ENCODE data around the gene LMF2.

The LMF2 gene

DNA sequence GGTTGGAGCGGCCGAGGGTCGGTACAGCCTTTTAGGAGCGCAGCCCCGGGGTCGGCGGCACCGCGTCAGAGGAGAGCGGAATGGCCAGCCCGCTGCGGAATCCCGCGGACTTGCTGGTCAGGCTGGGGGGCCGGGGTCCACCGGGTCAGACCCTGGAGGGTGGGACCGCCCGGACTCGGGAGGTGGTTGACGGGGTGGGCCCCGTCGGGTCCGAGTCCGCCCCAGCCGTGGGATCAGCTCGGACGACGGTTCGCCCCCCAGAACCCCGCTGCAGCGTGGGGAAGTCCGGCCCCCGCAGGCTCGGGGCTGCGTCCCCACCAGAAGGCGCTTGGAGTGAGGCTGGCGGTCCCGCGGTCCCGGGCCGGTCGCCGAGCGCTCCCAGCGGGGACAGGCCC, 26.5 kb downstream of the LMF2 start:
- no peak for DNase-seq

DNA sequence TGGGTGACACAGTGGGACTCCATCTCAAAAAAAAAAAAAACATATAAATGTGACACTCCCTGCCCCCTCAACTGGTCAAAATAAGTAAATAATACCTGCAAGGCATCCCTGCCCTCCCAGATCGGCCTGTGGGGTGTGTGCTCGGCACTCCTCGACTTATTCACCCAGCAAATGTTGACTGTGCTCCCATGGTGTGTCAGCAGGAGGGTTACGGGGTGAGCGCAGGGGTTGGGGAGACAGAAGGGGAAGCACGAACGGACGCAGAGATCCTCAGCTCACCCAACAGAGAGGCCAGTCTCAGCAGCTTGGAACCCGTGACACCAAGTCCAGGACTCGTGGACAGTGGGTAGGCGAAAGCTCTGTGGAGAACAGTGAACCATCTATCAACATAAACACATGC, 27.8 kb downstream of the LMF2 start:
- no peak for DNase-seq

DNA sequence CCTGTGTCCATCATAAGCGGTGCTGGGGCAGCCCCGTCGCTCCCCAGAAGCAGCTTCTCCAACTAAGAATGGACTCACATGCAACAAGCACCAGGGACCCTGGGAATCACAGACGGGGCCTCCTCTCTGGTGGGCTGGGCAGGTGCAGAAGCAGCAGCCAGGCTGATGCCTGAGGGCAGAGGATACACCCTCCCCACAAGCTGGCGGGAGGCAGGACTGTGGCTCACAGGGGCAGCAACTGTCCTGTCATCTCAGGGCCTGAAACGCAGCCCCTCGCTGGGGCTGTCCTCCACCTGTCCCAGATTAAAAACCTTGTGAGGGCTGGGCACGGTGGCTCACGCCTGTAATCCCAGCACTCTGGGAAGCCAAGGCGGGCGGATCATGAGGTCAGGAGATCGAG, 29.6 kb downstream of the LMF2 start:
- DNase-seq: no peak

DNA sequence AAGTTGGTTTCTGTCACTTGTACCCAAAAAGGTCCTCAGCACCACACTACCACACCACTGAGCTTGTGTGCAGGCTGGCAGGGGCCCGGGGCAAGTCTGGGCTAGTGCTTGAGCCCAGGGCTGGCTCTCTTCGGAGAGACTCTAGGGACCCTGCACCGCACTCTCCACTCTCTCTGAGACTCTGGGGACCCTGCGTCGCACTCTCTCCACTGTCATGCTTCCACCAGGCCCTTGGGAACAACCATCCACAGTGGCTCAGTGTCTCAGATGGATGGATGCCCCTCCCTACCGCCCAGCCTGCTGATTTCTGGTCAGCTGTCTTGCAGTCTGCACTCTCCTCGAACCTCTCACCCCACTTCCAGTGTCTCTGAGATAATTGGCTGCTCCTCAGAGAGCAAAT, 30.6 kb downstream of the LMF2 start:
- DNase-seq: no peak

DNA sequence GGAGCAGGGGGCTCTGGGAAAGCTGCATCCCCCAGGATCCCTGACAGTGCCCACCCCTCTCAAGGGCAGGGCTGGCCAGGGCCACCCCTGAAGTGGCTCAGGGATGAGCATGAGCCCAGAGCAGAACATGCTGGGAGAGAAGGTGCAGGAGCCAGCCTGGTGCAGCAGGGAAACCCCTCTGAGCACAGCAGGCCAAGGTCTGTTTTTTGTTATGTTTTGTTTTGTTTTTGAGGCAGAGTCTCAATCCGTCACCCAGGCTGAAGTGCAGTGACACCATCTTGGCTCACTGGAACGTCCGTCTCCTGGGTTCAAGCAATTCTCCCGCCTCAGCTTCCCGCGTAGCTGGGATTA, 31.9 kb downstream of the LMF2 start:
- DNase-seq: no peak

DNA sequence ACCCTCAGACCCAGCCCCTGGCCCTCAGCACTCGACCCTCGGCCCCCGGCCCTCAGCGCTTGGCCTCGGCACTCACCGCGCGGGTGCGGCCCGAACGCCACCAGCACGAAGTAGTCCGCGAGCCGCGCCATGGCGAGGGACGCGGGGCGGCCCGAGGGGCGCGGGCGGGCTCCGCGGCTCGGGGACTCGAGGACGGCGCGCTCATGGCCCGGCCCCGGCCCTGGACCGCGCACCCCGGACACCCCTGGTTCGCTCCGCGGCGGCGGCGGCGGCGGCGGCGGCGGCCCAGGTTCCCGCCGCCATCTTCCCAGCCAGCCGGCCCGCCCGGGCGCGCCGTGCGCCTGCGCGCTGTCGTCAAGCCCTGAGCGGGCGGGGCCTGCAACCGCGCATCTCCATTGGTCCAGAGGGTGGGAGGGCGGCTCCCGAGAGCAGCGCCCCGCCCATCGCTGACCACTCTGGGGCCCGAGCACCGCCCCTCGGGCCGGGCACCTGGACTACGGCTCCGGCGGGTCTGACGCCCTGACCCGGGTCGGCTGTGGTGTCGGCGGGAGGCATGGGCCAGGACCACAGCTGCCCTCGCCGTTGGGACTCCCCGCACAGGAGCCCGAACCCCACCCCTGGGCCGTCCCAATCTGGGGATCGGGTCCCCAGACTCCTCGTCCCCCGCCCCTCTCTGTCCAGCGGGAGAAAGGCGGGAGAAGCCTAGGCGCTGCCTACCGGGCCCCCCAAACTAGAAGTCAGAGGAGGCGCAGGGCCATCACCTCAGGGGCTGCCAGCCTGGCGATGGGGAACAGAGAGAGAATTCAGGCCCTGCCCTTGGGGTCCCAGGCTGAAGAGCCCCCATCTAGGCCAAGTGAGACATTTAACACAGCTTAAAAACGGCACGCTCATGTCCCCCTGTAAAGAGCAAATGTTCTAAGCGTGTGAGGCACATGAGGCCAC, 32.5 kb downstream of the LMF2 start, which contains the start of gene SBF1:
TSS of gene SBF1 (minus strand) at position 326 of the 942 bp plus-strand sequence. CDS start at position 131, 195 bp downstream.
- DNase-seq: peak; percentile 98

DNA sequence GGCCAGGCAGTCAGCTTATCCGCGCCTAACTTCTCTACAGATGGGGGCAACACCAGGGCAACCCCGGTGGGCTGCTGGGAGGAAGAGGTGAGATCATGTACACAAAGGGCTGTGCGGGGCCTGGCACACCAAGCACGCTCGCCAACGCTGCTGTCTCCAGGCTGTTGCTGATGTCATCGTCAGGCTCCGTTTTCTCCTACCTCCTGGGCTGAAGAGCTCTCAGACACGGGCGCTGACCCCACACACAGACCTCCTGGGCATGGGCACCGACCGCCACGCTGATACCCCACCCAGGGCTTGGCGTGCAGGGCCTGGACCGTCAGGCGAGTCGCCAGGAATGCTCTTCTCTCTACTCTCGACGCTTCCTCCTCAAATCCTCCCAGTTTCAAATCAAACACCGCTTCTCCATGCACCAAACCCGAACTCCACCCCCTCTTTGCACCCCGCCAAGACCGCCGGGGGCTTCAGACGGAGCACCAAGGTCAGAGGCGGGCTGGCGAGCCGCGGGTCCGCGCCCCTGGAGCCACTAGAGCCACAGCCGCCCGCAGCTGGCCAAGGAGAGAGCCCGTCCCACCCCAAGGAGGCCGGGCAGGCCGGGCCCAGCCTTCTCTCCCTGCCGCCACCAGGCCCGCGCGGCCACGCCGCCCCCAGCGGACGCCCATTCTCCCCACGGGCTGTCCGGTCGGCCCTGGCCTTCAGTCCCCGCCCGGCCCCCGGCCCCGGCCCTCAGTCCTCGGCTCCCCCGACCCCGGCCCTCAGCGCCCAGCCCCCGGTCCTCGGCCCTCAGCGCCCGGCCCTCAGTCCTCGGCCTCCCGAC, 33.4 kb downstream of the LMF2 start:
- no peak for DNase-seq

DNA sequence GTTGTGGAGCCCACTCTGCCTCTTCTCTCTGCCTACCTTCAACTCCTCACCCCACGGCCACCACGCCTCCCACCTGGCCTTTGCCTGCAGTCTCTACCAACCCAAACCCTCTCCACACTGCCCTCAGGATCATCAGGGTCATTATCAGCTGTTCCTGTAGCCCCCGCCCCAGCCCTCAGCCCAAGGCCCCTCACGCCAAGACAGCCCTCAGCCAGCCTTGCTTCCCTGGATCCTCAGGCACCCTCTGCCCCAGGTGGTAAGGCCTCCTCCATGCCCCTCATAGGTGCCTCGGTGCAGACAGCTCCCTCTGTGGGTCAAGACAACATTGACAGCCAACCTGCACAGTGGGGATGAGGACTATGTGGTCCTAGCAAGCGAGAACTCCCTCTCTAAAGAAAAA, 34.4 kb downstream of the LMF2 start:
- peak; percentile 86 for DNase-seq

DNA sequence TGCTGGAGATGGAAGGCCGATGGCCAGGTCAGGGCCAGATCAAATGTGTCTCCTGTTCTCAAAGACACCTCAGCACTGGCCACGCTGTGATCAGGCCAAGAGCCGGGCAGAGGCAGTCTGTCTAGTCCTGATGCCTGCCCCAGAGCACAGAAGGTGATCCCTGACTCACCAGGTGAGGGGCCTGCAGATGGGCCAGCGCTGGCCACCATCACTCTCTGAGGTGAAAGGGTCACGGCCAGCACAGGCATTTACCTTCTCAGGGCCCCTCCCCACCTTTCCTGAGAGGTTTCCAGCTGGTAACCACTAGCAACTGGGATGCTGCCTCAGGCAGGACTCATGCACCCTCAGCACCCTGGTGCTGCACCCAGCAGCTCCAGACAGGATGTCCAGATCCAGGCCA, 35.5 kb downstream of the LMF2 start:
- DNase-seq: no peak

DNA sequence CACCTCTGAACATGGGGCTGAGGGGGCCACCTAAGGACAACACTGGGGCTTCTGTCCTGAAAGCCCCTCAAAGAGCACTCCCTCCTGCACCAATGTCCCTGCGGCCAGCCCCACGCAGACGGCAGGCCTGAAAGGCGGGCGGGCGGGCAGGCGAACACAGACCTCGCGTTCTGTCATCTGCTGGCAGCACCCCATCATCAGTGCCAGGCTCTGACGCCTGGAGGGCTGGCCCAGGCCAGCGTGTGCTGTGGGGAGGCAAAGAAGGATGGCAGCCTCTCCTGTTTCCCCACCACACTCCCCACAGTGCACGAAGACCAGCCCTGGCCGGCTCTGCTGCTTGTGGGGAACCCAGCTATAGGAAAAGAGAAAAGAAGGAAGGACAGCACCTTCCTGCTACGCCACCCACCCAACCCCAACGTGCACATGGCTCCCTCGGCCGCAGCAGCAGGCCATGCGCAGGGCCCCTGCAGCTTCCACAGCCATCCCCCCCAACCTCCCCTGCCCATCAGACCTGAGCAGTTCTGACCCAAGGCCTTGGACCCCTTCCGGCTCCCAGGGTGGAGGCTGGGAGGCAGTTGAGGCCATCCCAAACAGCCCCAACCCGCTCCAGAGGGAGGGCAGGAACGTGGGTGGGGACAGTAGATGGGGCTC, 36.2 kb downstream of the LMF2 start:
- no peak for DNase-seq

DNA sequence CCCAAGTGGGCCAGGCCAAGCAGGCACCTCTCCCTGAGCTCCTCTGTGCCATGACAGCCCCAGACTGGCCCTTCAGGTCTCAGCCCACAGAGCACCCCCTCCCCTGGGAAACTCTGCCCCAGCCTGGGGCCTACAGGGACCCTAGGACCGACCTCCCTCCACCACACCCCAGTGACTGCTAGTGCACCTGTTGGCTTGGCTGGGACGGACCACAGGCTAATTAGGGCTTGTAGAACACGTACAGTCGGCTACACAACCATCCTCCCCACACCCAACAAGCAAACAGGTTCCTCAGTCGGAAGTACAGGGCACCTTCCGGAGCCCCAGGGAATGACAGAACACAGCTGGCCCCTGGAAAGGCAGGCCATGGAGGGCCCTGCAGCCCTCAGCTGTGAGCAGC, 37.0 kb downstream of the LMF2 start:
- DNase-seq: no peak

DNA sequence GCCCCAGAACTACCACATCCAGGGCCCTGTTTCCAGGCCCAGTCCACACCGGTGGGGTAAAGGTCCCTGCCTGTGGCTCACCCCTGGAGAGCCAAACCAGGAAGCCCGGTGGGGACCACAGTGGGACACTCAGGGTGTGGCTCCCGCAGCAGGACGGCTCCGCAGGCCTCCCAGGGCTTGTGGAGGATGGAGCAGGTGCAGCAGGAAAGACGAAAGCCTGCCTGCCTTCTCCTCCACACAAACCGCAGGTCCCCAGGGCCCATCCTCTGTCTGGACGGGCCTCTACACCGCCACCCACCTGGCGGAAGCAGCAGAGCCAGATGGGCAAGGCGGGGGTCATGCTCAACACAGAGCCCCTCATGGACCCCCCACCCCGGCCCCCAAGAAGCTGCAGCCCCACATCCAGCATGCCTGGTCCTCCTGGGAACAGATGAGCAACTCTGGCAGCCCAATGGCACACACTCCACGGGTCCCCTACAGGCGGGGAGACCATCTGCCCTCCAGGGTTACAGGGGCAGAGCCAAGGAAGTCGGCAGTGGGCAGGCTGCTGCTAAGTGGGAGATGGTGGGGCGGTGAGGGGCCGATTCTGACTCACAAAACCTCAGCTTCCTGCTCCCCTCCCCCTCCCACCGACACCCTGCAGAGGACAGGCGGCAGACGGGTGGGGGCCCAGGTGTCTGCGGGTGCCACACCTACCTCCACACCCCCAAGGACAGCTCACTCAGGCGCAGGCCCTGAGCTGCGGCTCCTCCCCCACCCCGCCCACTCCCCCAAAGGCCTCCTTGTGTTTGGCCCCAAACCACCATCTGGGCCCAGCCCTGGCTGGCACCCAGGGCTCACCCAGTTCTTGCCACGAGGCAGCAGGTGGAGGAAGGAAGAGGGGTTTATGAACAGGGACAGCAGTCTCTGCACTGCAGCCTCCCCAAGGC, 37.9 kb downstream of the LMF2 start:
- DNase-seq: peak; percentile 70

DNA sequence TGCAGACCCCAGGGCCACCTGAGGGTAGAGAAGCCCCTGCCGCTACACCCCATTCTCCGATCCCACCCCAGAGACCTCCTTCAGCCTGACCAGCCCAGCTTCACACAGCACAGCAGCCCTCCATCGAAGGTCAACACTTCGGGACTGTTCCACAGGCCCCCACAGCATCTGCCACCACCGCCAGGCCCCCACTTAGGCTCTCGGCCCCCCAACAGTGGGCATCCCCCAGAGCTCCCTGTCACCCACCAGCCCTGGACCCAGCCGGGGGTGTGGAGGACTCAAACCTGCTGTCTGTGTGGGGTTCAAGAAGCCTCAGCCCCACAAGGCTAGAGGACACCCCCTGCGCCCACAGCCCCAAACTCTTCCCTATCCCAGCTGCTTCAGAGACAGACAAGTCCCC, 38.9 kb downstream of the LMF2 start:
- no peak for DNase-seq

DNA sequence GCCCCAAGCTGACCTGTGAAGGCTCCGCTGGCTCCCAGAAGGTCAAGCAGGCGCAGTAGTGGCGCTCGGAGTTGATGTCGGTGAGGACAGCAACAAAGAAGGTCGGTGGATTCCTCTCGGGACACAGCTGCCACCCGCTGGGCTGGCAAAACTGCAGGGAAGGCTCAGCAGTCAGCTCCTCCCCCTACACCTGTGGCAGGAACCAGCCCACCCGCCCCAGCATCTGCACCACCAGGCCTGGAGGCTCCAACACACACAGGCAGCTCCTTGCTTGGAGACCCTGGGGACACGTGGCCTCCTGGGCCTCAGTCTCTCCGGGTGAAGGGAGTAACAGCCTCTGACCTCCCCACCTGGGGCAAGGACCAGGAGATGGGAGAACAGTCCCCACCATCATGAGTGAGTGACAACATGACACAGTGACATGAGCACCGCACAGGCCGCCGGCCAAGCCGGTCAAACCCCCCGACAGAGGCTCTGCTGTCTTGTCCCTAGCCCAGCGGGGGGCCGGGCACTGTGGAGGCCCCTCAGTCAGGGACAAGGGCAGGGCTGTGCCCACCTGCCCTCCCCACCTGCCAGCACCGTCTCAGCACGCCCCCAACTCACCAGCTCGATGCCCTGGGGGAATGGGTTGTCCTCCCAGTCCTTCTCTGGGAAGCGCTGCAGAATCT, 39.6 kb downstream of the LMF2 start:
- no peak for DNase-seq

DNA sequence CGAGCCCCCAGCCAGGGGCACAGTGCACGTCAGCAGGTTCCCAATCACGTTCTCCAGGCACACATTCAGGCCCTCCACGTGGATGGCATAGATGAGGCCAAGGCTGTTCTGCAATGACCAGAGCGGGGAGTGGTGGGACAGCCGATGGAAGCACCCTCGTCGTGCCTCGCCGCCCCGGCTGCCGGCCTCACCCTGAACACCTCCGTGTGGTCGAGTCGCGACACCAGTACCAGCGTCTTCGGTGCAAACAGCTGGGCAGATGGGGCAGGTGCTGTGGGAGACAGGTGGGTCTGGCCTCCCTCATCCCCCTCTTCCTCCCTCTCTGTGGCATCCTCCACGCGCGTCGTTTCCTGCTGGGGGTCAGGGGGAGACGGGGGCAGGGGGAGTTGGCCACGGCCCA, 40.2 kb downstream of the LMF2 start:
- no peak for DNase-seq

DNA sequence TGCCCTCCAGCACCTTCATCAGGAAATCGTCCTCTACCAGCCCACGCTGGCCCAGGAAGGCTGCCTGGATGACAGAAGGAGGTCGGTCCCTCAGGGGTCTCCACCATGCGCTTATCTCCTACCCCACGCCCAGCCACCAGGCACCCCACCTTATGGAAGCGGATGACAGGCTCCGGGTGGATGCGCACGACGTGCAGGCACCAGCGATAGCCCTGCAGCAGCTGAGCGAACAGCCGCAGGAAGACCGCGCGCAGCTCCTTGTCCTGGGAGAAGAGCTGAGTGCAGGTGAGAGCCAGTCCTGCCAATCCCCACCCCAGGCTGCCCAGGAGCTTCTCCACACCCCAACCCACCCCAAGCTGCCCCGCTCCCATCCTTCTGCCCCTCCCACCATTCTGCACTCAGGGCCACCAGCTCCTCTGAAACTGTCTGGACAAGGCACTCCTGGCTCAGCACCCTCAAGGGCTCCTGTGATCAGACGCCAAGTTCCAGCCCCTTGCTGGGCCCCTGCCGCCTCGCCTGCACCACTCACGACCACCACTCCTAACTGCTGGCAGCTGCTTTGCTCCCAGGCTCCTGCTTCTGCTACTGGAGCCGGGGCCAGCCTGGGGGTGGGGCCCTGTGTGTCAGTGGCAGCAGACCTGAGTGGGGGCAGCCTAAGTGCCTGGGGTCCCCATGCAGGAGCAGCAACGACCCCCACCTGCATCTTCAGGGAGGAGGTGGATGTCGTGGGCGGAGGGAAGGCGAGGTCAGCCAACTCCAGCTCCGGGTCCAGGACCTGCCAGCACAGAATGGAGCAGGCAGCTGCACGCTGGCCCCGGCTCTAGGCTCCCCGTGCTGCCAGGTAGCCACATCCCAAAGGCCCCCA, 42.2 kb downstream of the LMF2 start:
- DNase-seq: no peak

DNA sequence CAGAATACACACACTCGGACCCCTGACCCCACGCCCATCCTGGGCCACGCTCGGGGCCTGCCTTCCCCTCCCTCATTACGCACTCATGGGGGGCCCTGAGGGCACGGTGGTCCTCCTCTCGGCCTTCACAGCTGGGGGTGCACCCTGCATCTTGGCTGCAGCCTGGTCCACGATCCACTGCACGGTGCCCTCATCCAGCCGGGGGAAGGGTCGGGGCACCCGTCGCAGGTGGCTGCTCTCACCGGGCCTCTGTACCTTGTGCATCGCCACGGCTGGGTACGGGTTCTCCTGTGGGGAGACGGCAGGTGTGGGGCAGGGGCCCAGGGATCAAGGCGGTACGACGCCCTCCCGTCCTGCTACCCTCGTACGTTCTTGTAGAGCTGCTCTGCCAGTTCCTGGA, 43.1 kb downstream of the LMF2 start:
- DNase-seq: no peak

DNA sequence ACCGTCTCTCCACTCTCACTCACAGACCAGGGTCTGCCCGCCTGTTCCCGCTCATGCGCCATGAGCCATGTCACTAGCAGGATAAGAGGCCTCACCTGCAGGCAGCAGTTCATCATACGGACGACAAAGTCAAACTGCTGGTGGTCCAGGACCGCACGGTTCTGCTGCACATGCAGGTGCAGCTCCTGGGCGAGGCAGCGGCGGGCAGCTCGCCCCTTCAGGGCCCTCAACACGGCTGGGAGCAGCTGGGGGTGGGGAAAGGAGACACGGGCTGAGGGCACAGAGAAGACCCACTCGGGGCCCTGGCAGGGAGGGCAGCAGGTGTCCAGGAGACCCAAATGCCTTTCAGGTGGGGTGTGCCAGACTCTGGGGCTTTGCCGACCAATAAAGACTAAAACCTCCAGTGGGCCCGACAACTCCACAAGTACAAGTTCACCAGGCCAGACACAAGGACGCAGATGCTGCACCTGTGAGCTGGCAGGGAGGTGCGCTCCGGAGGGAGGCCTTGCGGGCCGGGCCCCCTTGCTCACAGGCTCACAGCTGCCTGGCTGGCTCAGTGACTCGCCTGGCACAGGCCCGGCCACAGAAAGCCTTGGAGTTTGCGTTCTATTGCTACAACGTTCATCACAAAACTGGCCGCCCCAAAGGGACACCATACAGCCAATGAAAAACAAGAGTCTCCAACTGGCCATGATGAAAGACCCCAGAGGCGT, 44.2 kb downstream of the LMF2 start:
- DNase-seq: no peak

DNA sequence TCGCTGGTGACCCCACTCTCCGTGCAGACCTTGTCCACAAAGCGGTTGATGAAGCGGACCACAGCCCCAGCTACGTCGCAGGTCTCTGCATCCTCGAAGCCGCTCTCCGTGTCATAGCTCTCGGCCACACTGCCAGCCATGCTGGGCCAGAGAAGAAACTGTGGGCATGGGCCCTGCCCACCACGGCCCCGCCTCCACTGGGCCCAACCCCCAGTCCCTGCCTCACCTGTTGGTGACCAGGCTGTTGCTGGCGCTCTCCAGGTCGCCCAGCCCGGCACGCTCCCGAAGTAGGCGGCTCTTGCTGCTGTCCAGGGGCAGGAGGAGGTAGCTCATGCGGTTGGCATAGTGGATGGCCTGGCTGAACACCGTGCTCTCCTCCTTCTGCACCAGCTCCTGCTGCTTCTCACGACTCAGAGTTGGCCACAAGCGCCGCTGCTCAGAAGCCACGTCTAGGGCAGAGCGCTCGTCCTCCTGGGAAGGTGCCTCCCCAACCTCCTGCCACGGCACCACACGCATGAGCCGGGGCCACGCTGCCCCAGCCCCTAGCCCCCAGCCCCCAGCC, 45.4 kb downstream of the LMF2 start:
- DNase-seq: no peak

DNA sequence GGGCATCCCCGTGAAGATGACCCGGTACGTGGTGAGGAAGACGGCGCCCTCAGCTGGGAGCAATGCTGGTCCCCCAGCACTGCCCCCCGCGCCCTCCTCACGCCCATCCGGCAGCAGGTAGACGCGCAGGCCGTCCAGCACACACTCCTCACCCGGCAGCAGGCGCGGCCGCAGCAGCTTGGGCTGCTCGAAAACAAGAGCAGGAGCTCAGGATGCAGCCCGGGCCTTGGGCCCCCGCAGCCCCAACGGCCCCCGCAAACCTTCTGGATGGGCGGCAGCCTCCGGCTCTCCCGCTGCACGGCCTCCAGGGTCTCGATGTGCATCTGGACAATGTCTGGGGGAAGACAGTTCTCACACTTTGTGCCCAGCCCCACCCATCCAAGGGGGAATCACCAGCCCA, 46.0 kb downstream of the LMF2 start:
- no peak for DNase-seq

All from 8988T (cell line).